H1 (cell line): Measurements from ENCODE around the gene NR3C2.

Source experiments
- ATF2 ChIP-seq: IDR thresholded peaks from 2 replicates; pipeline ENCODE4 v1.6.1; 2012; ENCODE audit warnings: low read length, inconsistent platforms
- BRCA1 ChIP-seq: IDR thresholded peaks from 2 replicates; pipeline ENCODE4 v1.6.1; 2012; ENCODE audit warnings: low read depth, low read length, improper control_type of control experiment
- EGR1 ChIP-seq: IDR thresholded peaks from 2 replicates; pipeline ENCODE4 v1.6.1; 2011; ENCODE audit warnings: low read depth, low read length, borderline replicate concordance
- EZH2 ChIP-seq: fragments of 200-600 bp; sonication (generic); IDR thresholded peaks from 2 replicates; pipeline ENCODE4 v1.7.1; 2012; ENCODE audit warnings: low read depth, mild to moderate bottlenecking, moderate library complexity, low read length, inconsistent platforms; ENCODE audit not compliant: severe bottlenecking
- FOSL1 ChIP-seq: IDR thresholded peaks from 2 replicates; pipeline ENCODE4 v1.6.1; 2011; ENCODE audit warnings: mild to moderate bottlenecking, low read depth, low read length, moderate library complexity; ENCODE audit not compliant: insufficient read depth
- GTF2F1 ChIP-seq: IDR thresholded peaks from 2 replicates; pipeline ENCODE4 v1.6.1; 2012; ENCODE audit warnings: low read depth, low read length, improper control_type of control experiment, borderline replicate concordance
- JUND ChIP-seq: IDR thresholded peaks from 2 replicates; pipeline ENCODE4 v1.6.1; 2011; ENCODE audit warnings: mild to moderate bottlenecking, improper control_type of control experiment, low read length
- POLR2A ChIP-seq, 2 experiments: IDR thresholded peaks; 1 replicate in 1 of 2; 2 replicates in 1 of 2; pipeline ENCODE4 v1.6.1; 2011; ENCODE audit warnings: low read depth in 2 of 2, low read length in 2 of 2, mild to moderate bottlenecking in 2 of 2; ENCODE audit errors: control extremely low read depth in 1 of 2
- POLR2AphosphoS5 ChIP-seq: IDR thresholded peaks from 2 replicates; pipeline ENCODE4 v1.6.1; 2011; ENCODE audit warnings: low read depth, low read length
- TAF1 ChIP-seq: IDR thresholded peaks from 2 replicates; pipeline ENCODE4 v1.6.1; 2011; ENCODE audit warnings: mild to moderate bottlenecking, low read depth, low read length
- TEAD4 ChIP-seq: IDR thresholded peaks from 2 replicates; pipeline ENCODE4 v1.6.1; 2012; ENCODE audit warnings: low read depth, low read length, inconsistent platforms, mixed read lengths
- TF ChIP-seq, protein P1 (sequence below), 3 experiments: IDR thresholded peaks; 1 replicate in 2 of 3; 2 replicates in 1 of 3; pipeline versions ENCODE4 v1.5.1 to v1.6.1; 2011; ENCODE audit warnings: low read length in 3 of 3, mild to moderate bottlenecking in 3 of 3, inconsistent platforms in 2 of 3, low read depth in 1 of 3, moderate library complexity in 1 of 3; ENCODE audit not compliant: insufficient read depth in 1 of 3; ENCODE audit errors: control extremely low read depth in 1 of 3
- TF ChIP-seq, protein P2 (sequence below): fragments of 300-600 bp; sonication (generic); IDR thresholded peaks from 2 replicates; pipeline ENCODE4 v1.7.1; 2012; ENCODE audit warnings: low read length, moderate library complexity, mild to moderate bottlenecking, inconsistent platforms; ENCODE audit not compliant: insufficient replicate concordance

DNA sequence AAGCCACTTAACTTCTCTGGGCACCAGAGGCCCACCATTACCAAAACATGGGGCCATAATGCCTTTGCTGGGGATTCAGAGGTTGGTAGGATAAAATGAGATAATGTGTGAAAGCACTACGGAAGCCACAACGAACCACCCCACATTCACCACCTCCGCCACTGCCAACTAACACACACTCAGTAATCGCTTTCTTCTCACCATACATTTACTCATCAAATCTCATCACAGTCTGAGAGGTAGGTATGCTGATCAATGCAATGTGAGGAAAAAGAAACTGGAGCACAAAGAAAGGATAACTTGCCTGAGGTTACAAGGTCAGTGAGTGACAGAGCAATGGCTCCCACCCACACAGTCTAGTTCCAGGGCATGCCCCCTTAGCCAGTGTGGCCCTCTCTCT lies 257.3 kb downstream of the NR3C2 start:
- no peak for TF ChIP-seq EZH2
- TF ChIP-seq, protein P1, sequence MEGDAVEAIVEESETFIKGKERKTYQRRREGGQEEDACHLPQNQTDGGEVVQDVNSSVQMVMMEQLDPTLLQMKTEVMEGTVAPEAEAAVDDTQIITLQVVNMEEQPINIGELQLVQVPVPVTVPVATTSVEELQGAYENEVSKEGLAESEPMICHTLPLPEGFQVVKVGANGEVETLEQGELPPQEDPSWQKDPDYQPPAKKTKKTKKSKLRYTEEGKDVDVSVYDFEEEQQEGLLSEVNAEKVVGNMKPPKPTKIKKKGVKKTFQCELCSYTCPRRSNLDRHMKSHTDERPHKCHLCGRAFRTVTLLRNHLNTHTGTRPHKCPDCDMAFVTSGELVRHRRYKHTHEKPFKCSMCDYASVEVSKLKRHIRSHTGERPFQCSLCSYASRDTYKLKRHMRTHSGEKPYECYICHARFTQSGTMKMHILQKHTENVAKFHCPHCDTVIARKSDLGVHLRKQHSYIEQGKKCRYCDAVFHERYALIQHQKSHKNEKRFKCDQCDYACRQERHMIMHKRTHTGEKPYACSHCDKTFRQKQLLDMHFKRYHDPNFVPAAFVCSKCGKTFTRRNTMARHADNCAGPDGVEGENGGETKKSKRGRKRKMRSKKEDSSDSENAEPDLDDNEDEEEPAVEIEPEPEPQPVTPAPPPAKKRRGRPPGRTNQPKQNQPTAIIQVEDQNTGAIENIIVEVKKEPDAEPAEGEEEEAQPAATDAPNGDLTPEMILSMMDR (IDR thresholded peaks at IDR 0.05; ENCODE audit: control extremely low read depth in 1 of 3, insufficient read depth in 1 of 3, low read depth in 1 of 3, low read length in 3 of 3): no peak
- no peak for TF ChIP-seq POLR2A (IDR thresholded peaks at IDR 0.05; ENCODE audit: control extremely low read depth in 1 of 2, low read depth in 2 of 2, low read length in 2 of 2)
- no peak for TF ChIP-seq EGR1
- TF ChIP-seq POLR2AphosphoS5: no peak
- TF ChIP-seq FOSL1: no peak
- no peak for TF ChIP-seq ATF2
- TF ChIP-seq GTF2F1: no peak
- TF ChIP-seq, protein P2, sequence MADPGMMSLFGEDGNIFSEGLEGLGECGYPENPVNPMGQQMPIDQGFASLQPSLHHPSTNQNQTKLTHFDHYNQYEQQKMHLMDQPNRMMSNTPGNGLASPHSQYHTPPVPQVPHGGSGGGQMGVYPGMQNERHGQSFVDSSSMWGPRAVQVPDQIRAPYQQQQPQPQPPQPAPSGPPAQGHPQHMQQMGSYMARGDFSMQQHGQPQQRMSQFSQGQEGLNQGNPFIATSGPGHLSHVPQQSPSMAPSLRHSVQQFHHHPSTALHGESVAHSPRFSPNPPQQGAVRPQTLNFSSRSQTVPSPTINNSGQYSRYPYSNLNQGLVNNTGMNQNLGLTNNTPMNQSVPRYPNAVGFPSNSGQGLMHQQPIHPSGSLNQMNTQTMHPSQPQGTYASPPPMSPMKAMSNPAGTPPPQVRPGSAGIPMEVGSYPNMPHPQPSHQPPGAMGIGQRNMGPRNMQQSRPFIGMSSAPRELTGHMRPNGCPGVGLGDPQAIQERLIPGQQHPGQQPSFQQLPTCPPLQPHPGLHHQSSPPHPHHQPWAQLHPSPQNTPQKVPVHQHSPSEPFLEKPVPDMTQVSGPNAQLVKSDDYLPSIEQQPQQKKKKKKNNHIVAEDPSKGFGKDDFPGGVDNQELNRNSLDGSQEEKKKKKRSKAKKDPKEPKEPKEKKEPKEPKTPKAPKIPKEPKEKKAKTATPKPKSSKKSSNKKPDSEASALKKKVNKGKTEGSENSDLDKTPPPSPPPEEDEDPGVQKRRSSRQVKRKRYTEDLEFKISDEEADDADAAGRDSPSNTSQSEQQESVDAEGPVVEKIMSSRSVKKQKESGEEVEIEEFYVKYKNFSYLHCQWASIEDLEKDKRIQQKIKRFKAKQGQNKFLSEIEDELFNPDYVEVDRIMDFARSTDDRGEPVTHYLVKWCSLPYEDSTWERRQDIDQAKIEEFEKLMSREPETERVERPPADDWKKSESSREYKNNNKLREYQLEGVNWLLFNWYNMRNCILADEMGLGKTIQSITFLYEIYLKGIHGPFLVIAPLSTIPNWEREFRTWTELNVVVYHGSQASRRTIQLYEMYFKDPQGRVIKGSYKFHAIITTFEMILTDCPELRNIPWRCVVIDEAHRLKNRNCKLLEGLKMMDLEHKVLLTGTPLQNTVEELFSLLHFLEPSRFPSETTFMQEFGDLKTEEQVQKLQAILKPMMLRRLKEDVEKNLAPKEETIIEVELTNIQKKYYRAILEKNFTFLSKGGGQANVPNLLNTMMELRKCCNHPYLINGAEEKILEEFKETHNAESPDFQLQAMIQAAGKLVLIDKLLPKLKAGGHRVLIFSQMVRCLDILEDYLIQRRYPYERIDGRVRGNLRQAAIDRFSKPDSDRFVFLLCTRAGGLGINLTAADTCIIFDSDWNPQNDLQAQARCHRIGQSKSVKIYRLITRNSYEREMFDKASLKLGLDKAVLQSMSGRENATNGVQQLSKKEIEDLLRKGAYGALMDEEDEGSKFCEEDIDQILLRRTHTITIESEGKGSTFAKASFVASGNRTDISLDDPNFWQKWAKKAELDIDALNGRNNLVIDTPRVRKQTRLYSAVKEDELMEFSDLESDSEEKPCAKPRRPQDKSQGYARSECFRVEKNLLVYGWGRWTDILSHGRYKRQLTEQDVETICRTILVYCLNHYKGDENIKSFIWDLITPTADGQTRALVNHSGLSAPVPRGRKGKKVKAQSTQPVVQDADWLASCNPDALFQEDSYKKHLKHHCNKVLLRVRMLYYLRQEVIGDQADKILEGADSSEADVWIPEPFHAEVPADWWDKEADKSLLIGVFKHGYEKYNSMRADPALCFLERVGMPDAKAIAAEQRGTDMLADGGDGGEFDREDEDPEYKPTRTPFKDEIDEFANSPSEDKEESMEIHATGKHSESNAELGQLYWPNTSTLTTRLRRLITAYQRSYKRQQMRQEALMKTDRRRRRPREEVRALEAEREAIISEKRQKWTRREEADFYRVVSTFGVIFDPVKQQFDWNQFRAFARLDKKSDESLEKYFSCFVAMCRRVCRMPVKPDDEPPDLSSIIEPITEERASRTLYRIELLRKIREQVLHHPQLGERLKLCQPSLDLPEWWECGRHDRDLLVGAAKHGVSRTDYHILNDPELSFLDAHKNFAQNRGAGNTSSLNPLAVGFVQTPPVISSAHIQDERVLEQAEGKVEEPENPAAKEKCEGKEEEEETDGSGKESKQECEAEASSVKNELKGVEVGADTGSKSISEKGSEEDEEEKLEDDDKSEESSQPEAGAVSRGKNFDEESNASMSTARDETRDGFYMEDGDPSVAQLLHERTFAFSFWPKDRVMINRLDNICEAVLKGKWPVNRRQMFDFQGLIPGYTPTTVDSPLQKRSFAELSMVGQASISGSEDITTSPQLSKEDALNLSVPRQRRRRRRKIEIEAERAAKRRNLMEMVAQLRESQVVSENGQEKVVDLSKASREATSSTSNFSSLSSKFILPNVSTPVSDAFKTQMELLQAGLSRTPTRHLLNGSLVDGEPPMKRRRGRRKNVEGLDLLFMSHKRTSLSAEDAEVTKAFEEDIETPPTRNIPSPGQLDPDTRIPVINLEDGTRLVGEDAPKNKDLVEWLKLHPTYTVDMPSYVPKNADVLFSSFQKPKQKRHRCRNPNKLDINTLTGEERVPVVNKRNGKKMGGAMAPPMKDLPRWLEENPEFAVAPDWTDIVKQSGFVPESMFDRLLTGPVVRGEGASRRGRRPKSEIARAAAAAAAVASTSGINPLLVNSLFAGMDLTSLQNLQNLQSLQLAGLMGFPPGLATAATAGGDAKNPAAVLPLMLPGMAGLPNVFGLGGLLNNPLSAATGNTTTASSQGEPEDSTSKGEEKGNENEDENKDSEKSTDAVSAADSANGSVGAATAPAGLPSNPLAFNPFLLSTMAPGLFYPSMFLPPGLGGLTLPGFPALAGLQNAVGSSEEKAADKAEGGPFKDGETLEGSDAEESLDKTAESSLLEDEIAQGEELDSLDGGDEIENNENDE: no peak
- TF ChIP-seq TAF1: no peak
- no peak for TF ChIP-seq JUND
- TF ChIP-seq TEAD4: no peak
- no peak for TF ChIP-seq BRCA1
